Putamen (tissue), 1 donor: ENCODE data around the gene ADAMTSL4.
"Not testable (repeated sequence)": the region's sequence is repeated elsewhere in the genome, so short reads cannot be mapped to it uniquely, and the experiment has no call there.

Experiments
- DNase-seq: peaks from one replicate; pipeline ENCODE4 v3.0.0-alpha.2; 2016; ENCODE audit warnings: low spot score

Gene ADAMTSL4

GRCh38 chr1:150596095-150596892 is 47.1 kb downstream of the ADAMTSL4 start:
- DNase-seq = no peak

GRCh38 chr1:150596976-150597375 is 47.8 kb downstream of the ADAMTSL4 start:
- DNase-seq = no peak

DNA sequence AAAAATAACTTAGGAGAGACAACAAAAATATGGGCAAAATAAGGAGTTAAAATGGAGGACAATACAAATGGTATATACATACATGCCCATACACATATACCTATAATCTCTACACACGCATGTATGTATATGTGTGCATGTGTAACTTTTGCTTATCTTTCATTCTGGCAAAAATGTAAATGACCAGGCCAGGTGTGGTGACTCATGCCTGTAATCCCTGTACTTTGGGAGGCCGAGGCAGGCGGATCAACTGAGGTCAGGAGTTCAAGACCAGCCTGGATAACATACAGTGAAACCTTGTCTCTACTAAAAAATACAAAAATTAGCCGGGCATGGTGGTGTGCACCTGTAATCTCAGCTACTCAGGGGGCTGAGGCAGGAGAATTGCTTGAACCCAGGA is 49.1 kb downstream of the ADAMTSL4 start:
- DNase-seq = not testable (repeated sequence)

DNA sequence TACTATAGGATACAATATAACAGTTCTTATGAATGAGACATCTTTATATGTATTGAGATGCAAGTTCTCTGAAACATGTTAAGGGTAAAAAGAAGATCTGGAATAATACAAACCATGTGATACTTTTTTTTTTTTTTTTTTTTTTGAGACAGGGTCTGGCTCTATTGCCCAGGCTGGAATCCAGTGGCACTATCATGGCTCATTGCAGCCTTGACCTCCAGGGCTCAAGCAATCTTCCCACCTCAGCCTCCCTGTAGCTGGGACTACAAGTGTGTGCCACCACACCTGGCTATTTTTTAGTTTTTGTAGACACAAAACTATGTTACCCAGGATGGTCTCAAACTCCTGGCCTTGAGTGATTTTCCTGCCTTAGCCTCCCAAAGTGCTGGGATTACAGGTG is 52.3 kb downstream of the ADAMTSL4 start:
- no peak for DNase-seq

- not testable (repeated sequence) for DNase-seq
Measured at GRCh38 chr1:150602372-150602771, 53.2 kb downstream of the ADAMTSL4 start.

- DNase-seq = no peak
Measured at GRCh38 chr1:150603711-150604110, 54.5 kb downstream of the ADAMTSL4 start.

DNA sequence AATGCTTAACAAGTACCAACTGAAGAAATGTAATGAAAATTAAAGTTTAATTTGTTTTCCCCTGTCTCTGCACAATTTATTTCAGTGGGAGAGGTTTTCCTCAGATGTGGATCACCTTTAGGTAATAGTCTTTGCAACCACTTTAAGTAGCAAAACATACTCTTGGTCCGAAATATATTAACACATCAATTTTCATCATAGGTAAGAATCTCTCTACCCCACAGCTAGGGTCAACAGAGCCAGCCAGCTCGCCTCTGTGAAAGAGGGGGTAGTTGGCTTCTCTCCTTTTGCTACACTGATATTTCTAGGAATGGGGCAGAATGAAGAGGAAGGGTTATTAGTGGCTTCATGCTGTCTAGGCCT is 55.0 kb downstream of the ADAMTSL4 start:
- no peak for DNase-seq

DNA sequence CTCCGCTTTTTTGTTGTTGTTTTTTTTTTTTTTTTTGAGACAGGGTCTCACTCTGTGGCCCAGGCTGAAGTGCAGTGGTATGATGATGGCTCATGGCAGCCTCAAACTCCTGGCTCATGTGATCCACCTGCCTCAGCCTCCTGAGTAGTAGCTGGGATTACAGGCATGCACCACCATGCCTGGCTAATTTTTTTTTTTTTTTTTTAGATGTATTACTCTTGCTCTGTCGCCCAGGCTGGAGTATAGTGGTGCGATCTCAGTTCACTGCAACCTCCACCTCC is 56.2 kb downstream of the ADAMTSL4 start:
- not testable (repeated sequence) for DNase-seq

GRCh38 chr1:150606463-150607142 is 57.4 kb downstream of the ADAMTSL4 start:
- DNase-seq = no peak

GRCh38 chr1:150609732-150610131 is 60.5 kb downstream of the ADAMTSL4 start:
- no peak for DNase-seq
